ENCODE results near the gene ARHGAP19. TPM values are rescaled to one million over a fixed set of nuclear protein-coding genes. Genes with fewer than 3 reads are reported as not detected.

ARHGAP19 gene
- total and polyA plus RNA-seq, 2 donors from 2014 or later, result 5.3 to 10.6 TPM

DNA sequence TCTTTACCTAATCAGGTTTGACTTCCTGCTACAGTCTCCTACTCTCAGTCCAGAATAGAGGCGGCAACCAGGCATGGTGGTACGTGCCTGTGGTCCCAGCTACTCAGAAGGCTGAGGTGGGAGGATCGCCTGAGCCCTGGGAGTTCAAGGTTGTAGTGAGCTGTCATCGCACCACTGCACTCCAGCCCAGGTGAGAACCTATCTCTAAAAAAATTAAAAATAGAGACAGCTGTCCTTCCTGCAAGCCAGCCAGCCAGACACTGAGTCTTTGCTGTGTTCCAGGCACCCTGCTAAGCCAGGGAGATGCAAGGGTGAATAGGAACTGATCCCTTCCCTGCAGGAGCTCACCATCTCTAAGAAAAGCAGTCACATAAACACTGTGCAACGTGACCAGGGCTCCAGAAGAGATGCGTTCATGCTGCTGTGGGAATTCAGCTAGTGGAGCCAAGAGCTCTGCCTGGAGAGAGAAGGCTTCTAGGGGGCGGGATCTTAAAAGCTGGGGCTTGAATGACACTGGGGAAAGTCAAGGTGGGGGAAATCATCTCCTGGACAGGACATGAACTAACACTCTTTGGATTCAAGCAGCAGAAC is 84.6 kb downstream of the ARHGAP19 start:
- intact Hi-C loops (cut with DNase I), result loop anchor here (10.0 kb wide), 1 partner anchor 133 kb away; no protein-coding TSS in a partner anchor
- Histone ChIP-seq H3K9me3 (ENCODE audit: control insufficient read depth in 2 of 3, insufficient read depth in 1 of 3, low read length in 3 of 3) (no peaks in the 10 kb centered on the region), H3K4me3 (ENCODE audit: low read length in 3 of 3) (no peak overlapping the region), H3K27me3 (ENCODE audit: control insufficient read depth, insufficient read depth, low read length) (no peaks in the 10 kb centered on the region), H3K9ac (ENCODE audit: low read length in 3 of 3) (no peak overlapping the region), H3K27ac (ENCODE audit: low read depth in 2 of 2, low read length in 2 of 2) (no peak overlapping the region), H3K36me3 (ENCODE audit: control insufficient read depth in 2 of 3, insufficient read depth in 3 of 3, low read length in 3 of 3) (no peaks in the 10 kb centered on the region), H3K4me1 (ENCODE audit: control insufficient read depth in 2 of 3, insufficient read depth in 2 of 3, low read depth in 1 of 3, low read length in 3 of 3) (no peaks in the 10 kb centered on the region)
- FAIRE-seq (no peak), DNase-seq (no peak)
- TF ChIP-seq CTCF (IDR thresholded peaks at IDR 0.05; ENCODE audit: borderline replicate concordance, extremely low read depth, insufficient read depth), result no peak

GRCh38 chr10:97207131-97207530 is 85.3 kb downstream of the ARHGAP19 start:
- Histone ChIP-seq H3K27me3 (ENCODE audit: control insufficient read depth, insufficient read depth, low read length) (no peaks in the 10 kb centered on the region), H3K9me3 (ENCODE audit: control insufficient read depth in 2 of 3, insufficient read depth in 1 of 3, low read length in 3 of 3) (no peaks in the 10 kb centered on the region), H3K4me3 (ENCODE audit: low read length in 3 of 3) (no peak overlapping the region), H3K27ac (ENCODE audit: low read depth in 2 of 2, low read length in 2 of 2) (no peak overlapping the region), H3K4me1 (ENCODE audit: control insufficient read depth in 2 of 3, insufficient read depth in 2 of 3, low read depth in 1 of 3, low read length in 3 of 3) (no peaks in the 10 kb centered on the region), H3K36me3 (ENCODE audit: control insufficient read depth in 2 of 3, insufficient read depth in 3 of 3, low read length in 3 of 3) (no peaks in the 10 kb centered on the region), H3K9ac (ENCODE audit: low read length in 3 of 3) (no peak overlapping the region)
- no peak for DNase-seq
- TF ChIP-seq CTCF (IDR thresholded peaks at IDR 0.05; ENCODE audit: borderline replicate concordance, extremely low read depth, insufficient read depth), result no peak
- intact Hi-C loops (cut with DNase I), result loop anchor here (10.0 kb wide), 1 partner anchor 132 kb away; no protein-coding TSS in a partner anchor
- FAIRE-seq, result no peak

- Histone ChIP-seq H3K4me3 (ENCODE audit: low read length in 3 of 3) (no peak overlapping the region), H3K27ac (ENCODE audit: low read depth in 2 of 2, low read length in 2 of 2) (no peak overlapping the region), H3K4me1 (ENCODE audit: control insufficient read depth in 2 of 3, insufficient read depth in 2 of 3, low read depth in 1 of 3, low read length in 3 of 3) (no peaks in the 10 kb centered on the region), H3K27me3 (ENCODE audit: control insufficient read depth, insufficient read depth, low read length) (no peaks in the 10 kb centered on the region), H3K9ac (ENCODE audit: low read length in 3 of 3) (no peak overlapping the region), H3K9me3 (ENCODE audit: control insufficient read depth in 2 of 3, insufficient read depth in 1 of 3, low read length in 3 of 3) (no peaks in the 10 kb centered on the region), H3K36me3 (ENCODE audit: control insufficient read depth in 2 of 3, insufficient read depth in 3 of 3, low read length in 3 of 3) (no peaks in the 10 kb centered on the region)
- no peak for TF ChIP-seq CTCF (IDR thresholded peaks at IDR 0.05; ENCODE audit: borderline replicate concordance, extremely low read depth, insufficient read depth)
- intact Hi-C loops (cut with DNase I), result loop anchor here (10.0 kb wide), 1 partner anchor 130 kb away; no protein-coding TSS in a partner anchor
- DNase-seq, result no peak
- FAIRE-seq, result no peak
Measured at GRCh38 chr10:97204826-97205679, 87.4 kb downstream of the ARHGAP19 start.
